ENCODE data around the gene CEP135. TPM values are rescaled to one million over a fixed set of nuclear protein-coding genes. Genes with fewer than 3 reads are reported as not detected.

The CEP135 gene
- polyA plus RNA-seq, 1 of the 3 experiments (the other 2 are of a cell fraction) = 1.6 TPM

GRCh38 chr4:55938481-55938880 is 10.3 kb upstream of the CEP135 start:
- Histone ChIP-seq H3K4me2 (no peak overlapping the region), H3K36me3 (replicated peaks in 1 of 2; ENCODE audit: control insufficient read depth in 1 of 2, insufficient read depth in 2 of 2, low read length in 1 of 2) (no peaks in the 10 kb centered on the region), H3K27me3 (ENCODE audit: insufficient read depth) (no peaks in the 10 kb centered on the region), H2AFZ (ENCODE audit: low read depth) (no peak overlapping the region), H3K27ac (ENCODE audit: low read depth in 2 of 2, low read length in 1 of 2) (no peak overlapping the region), H3K9me3 (peaks cover 5% of the 10 kb centered on the region; the same call in 1 of the 2 replicates), H3F3A (replicated peaks; ENCODE audit: insufficient read depth) (no peaks in the 10 kb centered on the region), H3K4me1 (ENCODE audit: control insufficient read depth in 1 of 2, insufficient read depth in 2 of 2, low read depth in 1 of 2, low read length in 1 of 2) (peaks cover 0 to 4% of the 10 kb centered on the region in 2 experiments; a peak in 1 of 4 replicates), H3K9me2 (no peaks in the 10 kb centered on the region), H4K20me1 (ENCODE audit: insufficient read depth) (no peaks in the 10 kb centered on the region), H3K9ac (no peak overlapping the region), H3K4me3 (ENCODE audit: low read depth in 2 of 2, low read length in 1 of 2) (no peak overlapping the region), H3K79me2 (ENCODE audit: insufficient read depth) (no peaks in the 10 kb centered on the region)
- TF ChIP-seq TEAD4 (IDR thresholded peaks at IDR 0.05; ENCODE audit: borderline replicate concordance, insufficient read depth) (no peak), SMC3 (IDR thresholded peaks at IDR 0.05; ENCODE audit: low read depth, low read length) (no peak), ELF1 (IDR thresholded peaks at IDR 0.05) (no peak), REST (IDR thresholded peaks at IDR 0.05; ENCODE audit: low read depth, low read length) (no peak), JUND (IDR thresholded peaks at IDR 0.05) (no peak), FOXJ3 (CRISPR knock-in tag; IDR thresholded peaks at IDR 0.05) (no peak), TCF12 (IDR thresholded peaks at IDR 0.05) (no peak), RCOR1 (IDR thresholded peaks at IDR 0.05; ENCODE audit: low read length) (no peak), POLR2AphosphoS5 (IDR thresholded peaks at IDR 0.05; ENCODE audit: low read depth, low read length) (no peak), MEF2A (IDR thresholded peaks at IDR 0.05; ENCODE audit: borderline replicate concordance, low read depth) (no peak), NRF1 (IDR thresholded peaks at IDR 0.05; ENCODE audit: low read depth, low read length) (no peak), GABPA (IDR thresholded peaks at IDR 0.05; ENCODE audit: low read depth) (no peak), EZH2phosphoT487 (IDR thresholded peaks at IDR 0.05; ENCODE audit: borderline replicate concordance, low read depth) (no peak), NFIC (IDR thresholded peaks at IDR 0.05; ENCODE audit: borderline replicate concordance) (no peak), RFX5 (IDR thresholded peaks at IDR 0.05; ENCODE audit: low read length) (no peak)
- TF ChIP-seq, protein P1, sequence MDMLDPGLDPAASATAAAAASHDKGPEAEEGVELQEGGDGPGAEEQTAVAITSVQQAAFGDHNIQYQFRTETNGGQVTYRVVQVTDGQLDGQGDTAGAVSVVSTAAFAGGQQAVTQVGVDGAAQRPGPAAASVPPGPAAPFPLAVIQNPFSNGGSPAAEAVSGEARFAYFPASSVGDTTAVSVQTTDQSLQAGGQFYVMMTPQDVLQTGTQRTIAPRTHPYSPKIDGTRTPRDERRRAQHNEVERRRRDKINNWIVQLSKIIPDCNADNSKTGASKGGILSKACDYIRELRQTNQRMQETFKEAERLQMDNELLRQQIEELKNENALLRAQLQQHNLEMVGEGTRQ (IDR thresholded peaks at IDR 0.05; ENCODE audit: borderline replicate concordance, low read depth, low read length) = no peak
- TF ChIP-seq, protein P2, sequence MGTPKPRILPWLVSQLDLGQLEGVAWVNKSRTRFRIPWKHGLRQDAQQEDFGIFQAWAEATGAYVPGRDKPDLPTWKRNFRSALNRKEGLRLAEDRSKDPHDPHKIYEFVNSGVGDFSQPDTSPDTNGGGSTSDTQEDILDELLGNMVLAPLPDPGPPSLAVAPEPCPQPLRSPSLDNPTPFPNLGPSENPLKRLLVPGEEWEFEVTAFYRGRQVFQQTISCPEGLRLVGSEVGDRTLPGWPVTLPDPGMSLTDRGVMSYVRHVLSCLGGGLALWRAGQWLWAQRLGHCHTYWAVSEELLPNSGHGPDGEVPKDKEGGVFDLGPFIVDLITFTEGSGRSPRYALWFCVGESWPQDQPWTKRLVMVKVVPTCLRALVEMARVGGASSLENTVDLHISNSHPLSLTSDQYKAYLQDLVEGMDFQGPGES (IDR thresholded peaks at IDR 0.05; ENCODE audit: low read depth, low read length) = no peak
- no peak for DNase-seq
- CTCF ChIA-PET = interaction anchor here (2.5 kb wide), 1 partner anchor 10 kb away, joined by 15 read pairs; the partner anchor contains the start of gene CEP135
- WGBS (ENCODE audit: low lambda C conversion rate) = 75% methylated on average over 1 of the region's 1 CpG
- POLR2A ChIA-PET = no interaction called here

All from SK-N-SH (cell line).